BE2C (cell line): ENCODE results near the gene RALGPS2.

ENCODE experiments used
- DNase-seq: peaks from one replicate; pipeline ENCODE4 v3.0.0-alpha.2; 2020
- H3K27me3 ChIP-seq: fragments of 250-450 bp; sonication (Bioruptor Pico); 2 replicates; pipeline ENCODE4 v1.5.1; 2020; ENCODE audit warnings: mild to moderate bottlenecking
- H3K36me3 ChIP-seq: fragments of 250-450 bp; sonication (Bioruptor Pico); 2 replicates; pipeline ENCODE4 v1.5.1; 2020; ENCODE audit warnings: mild to moderate bottlenecking
- H3K4me1 ChIP-seq: fragments of 250-450 bp; sonication (Bioruptor Pico); 2 replicates; pipeline ENCODE4 v1.5.1; 2020
- H3K4me3 ChIP-seq: 2 replicates; pipeline ENCODE4 v1.5.1; 2011; ENCODE audit warnings: low read depth, low read length
- H3K9me3 ChIP-seq: fragments of 250-450 bp; sonication (Bioruptor Pico); 2 replicates; pipeline ENCODE4 v1.5.1; 2020
- CTCF ChIP-seq: IDR thresholded peaks from 2 replicates; pipeline ENCODE4 v1.5.1; 2012; ENCODE audit warnings: mild to moderate bottlenecking, low read depth, low read length

Gene RALGPS2

GRCh38 chr1:178774263-178774662 is 49.2 kb downstream of the RALGPS2 start:
- peak; percentile 9; the same call in 1 of the 2 replicates for TF ChIP-seq CTCF
- no peaks in the 10 kb centered on the region for H3K4me1 ChIP-seq
- H3K27me3 ChIP-seq = no peaks in the 10 kb centered on the region
- DNase-seq = no peak
- no peak overlapping the region for H3K4me3 ChIP-seq
- H3K9me3 ChIP-seq = no peaks in the 10 kb centered on the region
- H3K36me3 ChIP-seq = no peaks in the 10 kb centered on the region

- no peaks in the 10 kb centered on the region for H3K36me3 ChIP-seq
- H3K4me3 ChIP-seq = no peak overlapping the region
- H3K9me3 ChIP-seq = no peaks in the 10 kb centered on the region
- H3K4me1 ChIP-seq = no peaks in the 10 kb centered on the region
- no peak for DNase-seq
- TF ChIP-seq CTCF = no peak
- H3K27me3 ChIP-seq = no peaks in the 10 kb centered on the region
These were observed 51.5 kb downstream of the RALGPS2 start for GRCh38 chr1:178776553-178776952.

GRCh38 chr1:178781533-178782330 is 56.7 kb downstream of the RALGPS2 start:
- H3K36me3 ChIP-seq = no peaks in the 10 kb centered on the region
- H3K27me3 ChIP-seq = no peaks in the 10 kb centered on the region
- TF ChIP-seq CTCF = no peak
- no peak overlapping the region for H3K4me3 ChIP-seq
- no peak for DNase-seq
- no peaks in the 10 kb centered on the region for H3K4me1 ChIP-seq
- no peaks in the 10 kb centered on the region for H3K9me3 ChIP-seq

GRCh38 chr1:178784131-178784536 is 59.1 kb downstream of the RALGPS2 start:
- no peaks in the 10 kb centered on the region for H3K9me3 ChIP-seq

GRCh38 chr1:178792394-178792793 is 67.3 kb downstream of the RALGPS2 start:
- Histone ChIP-seq H3K36me3 (no peaks in the 10 kb centered on the region), H3K4me3 (no peak overlapping the region), H3K27me3 (no peaks in the 10 kb centered on the region), H3K4me1 (no peaks in the 10 kb centered on the region), H3K9me3 (no peaks in the 10 kb centered on the region)
- TF ChIP-seq CTCF = no peak
- no peak for DNase-seq

More at GRCh38 chr1:178784131-178784536, 59.1 kb downstream of the RALGPS2 start:
- no peak for DNase-seq
- Histone ChIP-seq H3K36me3 (no peaks in the 10 kb centered on the region), H3K4me1 (no peaks in the 10 kb centered on the region), H3K4me3 (no peak overlapping the region), H3K27me3 (no peaks in the 10 kb centered on the region)
- no peak for TF ChIP-seq CTCF

- Histone ChIP-seq H3K4me3 (no peak overlapping the region), H3K36me3 (no peaks in the 10 kb centered on the region), H3K9me3 (no peaks in the 10 kb centered on the region; the same call in 1 of the 2 replicates), H3K4me1 (no peaks in the 10 kb centered on the region), H3K27me3 (no peaks in the 10 kb centered on the region)
- no peak for DNase-seq
- no peak for TF ChIP-seq CTCF
These were observed 71.0 kb downstream of the RALGPS2 start for GRCh38 chr1:178796013-178796412.
